ENCODE data around the gene OTOGL. TPM values are rescaled to one million over a fixed set of nuclear protein-coding genes. Genes with fewer than 3 reads are reported as not detected.

The OTOGL gene
- total RNA-seq, 3 donors from 2014 or later, result not detected

GRCh38 chr12:80156306-80156705 lies 57.0 kb downstream of the OTOGL start:
- peaks cover 4% of the 10 kb centered on the region for H3K27me3 Mint-ChIP-seq (ENCODE audit: low read depth)
- ATAC-seq (no peak), DNase-seq (no peak)
- no peak overlapping the region for H3K4me3 Mint-ChIP-seq
- H3K9me3 Mint-ChIP-seq, result no peaks in the 10 kb centered on the region
- no peaks in the 10 kb centered on the region for H3K4me1 Mint-ChIP-seq (ENCODE audit: low read depth)
- H3K36me3 Mint-ChIP-seq (ENCODE audit: insufficient read depth), result no peaks in the 10 kb centered on the region

DNA sequence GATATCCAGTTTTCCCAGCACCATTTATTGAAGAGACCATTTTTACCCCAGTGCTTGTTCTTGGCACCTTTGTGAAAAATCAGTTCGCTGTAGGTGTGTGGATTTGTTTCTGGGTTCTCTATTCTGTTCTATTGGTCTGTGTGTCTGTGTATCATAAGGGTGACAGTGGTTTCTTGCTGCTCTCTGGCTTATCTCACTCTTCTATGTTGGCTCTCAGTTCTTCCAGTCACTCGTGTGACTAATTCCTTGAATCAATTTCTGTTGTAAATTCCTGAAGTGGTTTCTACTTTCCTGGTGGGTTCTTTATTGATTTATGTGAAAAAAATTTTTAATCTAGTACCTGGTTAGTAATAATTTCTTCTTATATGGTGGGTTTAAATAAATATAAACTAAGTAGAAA lies 58.3 kb downstream of the OTOGL start:
- ATAC-seq (no peak), DNase-seq (no peak)
- Mint-ChIP-seq H3K4me3 (no peak overlapping the region), H3K9me3 (no peaks in the 10 kb centered on the region), H3K27me3 (ENCODE audit: low read depth) (peaks cover 4% of the 10 kb centered on the region), H3K36me3 (ENCODE audit: insufficient read depth) (no peaks in the 10 kb centered on the region), H3K4me1 (ENCODE audit: low read depth) (no peaks in the 10 kb centered on the region)

- no peaks in the 10 kb centered on the region for H3K36me3 Mint-ChIP-seq (ENCODE audit: insufficient read depth)
- no peaks in the 10 kb centered on the region for H3K9me3 Mint-ChIP-seq
- no peak overlapping the region for H3K4me3 Mint-ChIP-seq
- H3K27me3 Mint-ChIP-seq (ENCODE audit: low read depth), result peaks cover 4% of the 10 kb centered on the region
- no peak for ATAC-seq
- no peak for DNase-seq
- no peaks in the 10 kb centered on the region for H3K4me1 Mint-ChIP-seq (ENCODE audit: low read depth)
Observed at GRCh38 chr12:80161612-80162011, 62.3 kb downstream of the OTOGL start.

- DNase-seq, result no peak
- peaks cover 6% of the 10 kb centered on the region for H3K27me3 Mint-ChIP-seq (ENCODE audit: low read depth)
- H3K4me3 Mint-ChIP-seq, result no peak overlapping the region
- H3K4me1 Mint-ChIP-seq (ENCODE audit: low read depth), result no peaks in the 10 kb centered on the region
- no peaks in the 10 kb centered on the region for H3K36me3 Mint-ChIP-seq (ENCODE audit: insufficient read depth)
- no peaks in the 10 kb centered on the region for H3K9me3 Mint-ChIP-seq
- ATAC-seq, result no peak
Observed at GRCh38 chr12:80162177-80162576, 62.8 kb downstream of the OTOGL start.

DNA sequence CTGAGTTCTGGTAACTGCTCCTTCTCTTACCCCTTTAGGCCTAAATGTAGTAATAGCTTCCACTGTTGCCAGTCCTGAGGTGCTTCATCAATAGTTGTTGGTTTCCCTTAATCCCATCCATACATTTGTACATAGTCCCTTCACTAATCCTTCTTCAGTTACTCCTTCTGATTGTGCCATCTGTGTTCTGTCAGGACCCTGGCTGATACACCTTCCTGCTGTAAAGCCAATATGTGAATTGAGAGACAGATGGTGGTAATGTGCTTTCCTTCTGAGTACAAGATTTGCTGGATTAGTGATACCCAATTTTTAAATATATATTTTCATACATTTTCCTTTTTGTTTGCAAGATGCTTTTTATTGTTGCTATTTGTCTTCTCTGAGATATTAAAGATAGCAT lies 66.4 kb downstream of the OTOGL start:
- no peaks in the 10 kb centered on the region for H3K9me3 Mint-ChIP-seq
- H3K36me3 Mint-ChIP-seq (ENCODE audit: insufficient read depth), result no peaks in the 10 kb centered on the region
- ATAC-seq, result no peak
- no peak for DNase-seq
- peaks cover 3% of the 10 kb centered on the region for H3K27me3 Mint-ChIP-seq (ENCODE audit: low read depth)
- peaks cover 1% of the 10 kb centered on the region for H3K4me1 Mint-ChIP-seq (ENCODE audit: low read depth)
- no peak overlapping the region for H3K4me3 Mint-ChIP-seq

DNA sequence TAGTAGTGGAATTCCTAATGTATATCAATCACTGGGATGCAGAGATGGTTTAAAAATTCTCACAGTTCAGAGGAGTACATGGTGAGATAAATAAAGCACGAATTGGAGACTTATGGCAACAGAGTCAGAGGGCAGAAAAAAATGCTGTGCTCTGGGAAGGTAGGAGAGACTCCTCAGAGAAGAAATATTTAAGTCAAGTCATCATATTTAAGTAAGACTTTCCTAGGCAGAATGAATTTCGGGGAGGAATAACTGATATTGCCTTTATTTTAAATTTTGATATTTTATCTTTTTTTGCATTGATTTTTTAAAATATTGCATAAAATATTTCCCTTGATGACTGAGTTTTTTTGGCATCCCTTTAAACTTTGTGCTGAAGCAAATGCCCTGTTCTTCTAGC lies 67.4 kb downstream of the OTOGL start:
- DNase-seq (no peak), ATAC-seq (no peak)
- Mint-ChIP-seq H3K36me3 (ENCODE audit: insufficient read depth) (no peaks in the 10 kb centered on the region), H3K4me3 (no peak overlapping the region), H3K27me3 (ENCODE audit: low read depth) (peaks cover 3% of the 10 kb centered on the region), H3K9me3 (no peaks in the 10 kb centered on the region), H3K4me1 (ENCODE audit: low read depth) (peaks cover 1% of the 10 kb centered on the region)

GRCh38 chr12:80168936-80169335 lies 69.6 kb downstream of the OTOGL start:
- H3K4me1 Mint-ChIP-seq (ENCODE audit: low read depth), result peaks cover 1% of the 10 kb centered on the region
- no peaks in the 10 kb centered on the region for H3K9me3 Mint-ChIP-seq
- H3K27me3 Mint-ChIP-seq (ENCODE audit: low read depth), result peaks cover 3% of the 10 kb centered on the region
- no peak for DNase-seq
- no peak overlapping the region for H3K4me3 Mint-ChIP-seq
- no peak for ATAC-seq
- H3K36me3 Mint-ChIP-seq (ENCODE audit: insufficient read depth), result no peaks in the 10 kb centered on the region

DNA sequence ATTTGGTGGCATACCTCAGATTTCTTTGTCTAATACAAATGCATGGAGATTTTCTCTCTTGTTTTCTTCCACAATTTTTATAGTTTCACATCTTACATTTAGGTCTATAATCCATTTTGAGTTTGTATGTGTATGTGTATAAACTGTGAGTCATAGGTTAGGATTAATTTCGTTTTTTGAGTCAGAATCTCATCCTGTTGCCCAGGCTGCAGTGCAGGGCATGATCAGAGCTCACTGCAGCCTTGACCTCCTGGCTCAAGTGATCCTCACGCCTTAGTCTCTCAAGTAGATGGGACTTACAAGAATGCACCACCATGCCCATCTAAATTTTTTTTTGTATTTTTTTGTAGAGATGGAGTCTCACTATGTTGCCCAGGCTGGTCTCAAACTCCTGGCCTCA lies 71.6 kb downstream of the OTOGL start:
- ATAC-seq (no peak), DNase-seq (no peak)
- Mint-ChIP-seq H3K4me3 (no peak overlapping the region), H3K4me1 (ENCODE audit: low read depth) (peaks cover 1% of the 10 kb centered on the region), H3K9me3 (no peaks in the 10 kb centered on the region), H3K27me3 (ENCODE audit: low read depth) (peaks cover 3% of the 10 kb centered on the region), H3K36me3 (ENCODE audit: insufficient read depth) (no peaks in the 10 kb centered on the region)

DNA sequence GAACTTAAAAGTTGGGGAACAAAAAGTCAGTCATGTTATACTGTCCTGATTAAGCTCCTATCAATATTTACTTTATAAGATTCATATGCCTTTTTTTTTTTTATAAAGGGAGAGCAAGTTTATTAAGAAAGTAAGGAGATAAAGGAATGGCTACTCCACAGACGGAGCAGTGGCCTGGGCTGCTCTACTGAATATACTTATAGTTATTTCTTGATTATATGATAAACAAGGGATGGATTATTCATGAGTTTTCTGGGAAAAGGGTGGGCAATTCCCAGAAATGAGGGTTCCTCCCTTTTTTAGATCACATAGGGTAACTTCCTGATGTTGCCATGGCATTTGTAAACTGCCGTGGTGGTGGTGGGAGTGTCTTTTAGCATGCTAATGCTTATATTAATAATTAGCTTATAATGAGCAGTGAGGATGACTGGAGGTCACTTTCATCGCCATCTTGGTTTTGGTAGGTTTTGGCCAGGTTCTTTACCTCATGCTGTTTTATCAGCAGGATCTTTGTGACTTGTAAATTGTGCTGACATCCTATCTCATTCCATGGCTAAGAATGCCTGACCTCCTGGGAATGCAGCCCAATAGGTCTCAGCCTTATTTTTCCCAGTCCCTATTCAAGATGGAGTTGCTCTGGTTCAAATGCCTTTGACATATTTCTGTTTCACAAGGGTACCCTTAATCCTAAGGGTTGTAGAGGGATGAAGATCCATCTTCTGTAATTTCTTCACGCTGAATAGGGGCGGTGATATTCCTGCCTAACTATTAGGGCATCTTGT lies 73.9 kb downstream of the OTOGL start:
- ATAC-seq, result no peak
- H3K4me3 Mint-ChIP-seq, result no peak overlapping the region
- no peaks in the 10 kb centered on the region for H3K27me3 Mint-ChIP-seq (ENCODE audit: low read depth)
- no peaks in the 10 kb centered on the region for H3K9me3 Mint-ChIP-seq
- no peaks in the 10 kb centered on the region for H3K36me3 Mint-ChIP-seq (ENCODE audit: insufficient read depth)
- no peak for DNase-seq
- no peaks in the 10 kb centered on the region for H3K4me1 Mint-ChIP-seq (ENCODE audit: low read depth)

GRCh38 chr12:80175307-80175930 lies 76.1 kb downstream of the OTOGL start:
- no peaks in the 10 kb centered on the region for H3K36me3 Mint-ChIP-seq (ENCODE audit: insufficient read depth)
- H3K27me3 Mint-ChIP-seq (ENCODE audit: low read depth), result no peaks in the 10 kb centered on the region
- no peaks in the 10 kb centered on the region for H3K9me3 Mint-ChIP-seq
- DNase-seq (no peak), ATAC-seq (peak in 1 of 2 donors; percentile 34)
- H3K4me1 Mint-ChIP-seq (ENCODE audit: low read depth), result peaks cover 2% of the 10 kb centered on the region
- H3K4me3 Mint-ChIP-seq, result no peak overlapping the region

- Mint-ChIP-seq H3K4me3 (no peak overlapping the region), H3K9me3 (no peaks in the 10 kb centered on the region), H3K4me1 (ENCODE audit: low read depth) (peaks cover 2% of the 10 kb centered on the region), H3K27me3 (ENCODE audit: low read depth) (no peaks in the 10 kb centered on the region), H3K36me3 (ENCODE audit: insufficient read depth) (no peaks in the 10 kb centered on the region)
- DNase-seq, result no peak
- no peak for ATAC-seq
Observed at GRCh38 chr12:80176706-80177105, 77.4 kb downstream of the OTOGL start.

GRCh38 chr12:80178846-80179245 lies 79.5 kb downstream of the OTOGL start:
- ATAC-seq, result peak in 1 of 2 donors; percentile 32
- H3K4me3 Mint-ChIP-seq, result no peak overlapping the region

DNA sequence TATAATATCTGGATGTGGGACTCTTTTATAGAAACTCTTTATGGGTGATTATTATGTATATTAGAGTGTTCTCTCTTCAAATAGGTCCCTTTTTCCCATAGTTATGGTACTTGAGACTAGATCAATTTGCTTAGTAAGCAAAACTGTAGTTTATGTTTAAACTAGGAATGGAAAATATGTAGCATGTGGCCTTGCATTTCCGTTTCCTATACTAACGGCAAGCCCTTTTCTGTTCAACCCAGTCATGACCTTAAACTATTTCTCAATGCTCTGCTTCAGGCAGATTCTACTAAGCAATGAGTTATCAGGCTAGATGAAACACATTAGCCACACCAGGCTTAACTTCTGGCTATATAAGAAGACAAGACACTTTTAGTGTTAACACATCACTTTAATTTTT lies 84.6 kb downstream of the OTOGL start:
- Mint-ChIP-seq H3K4me1 (ENCODE audit: low read depth) (no peaks in the 10 kb centered on the region), H3K27me3 (ENCODE audit: low read depth) (peaks cover 2% of the 10 kb centered on the region), H3K9me3 (no peaks in the 10 kb centered on the region), H3K36me3 (ENCODE audit: insufficient read depth) (no peaks in the 10 kb centered on the region), H3K4me3 (no peak overlapping the region)
- DNase-seq (no peak), ATAC-seq (no peak)

More at GRCh38 chr12:80178846-80179245, 79.5 kb downstream of the OTOGL start:
- H3K4me1 Mint-ChIP-seq (ENCODE audit: low read depth), result peaks cover 2% of the 10 kb centered on the region
- no peaks in the 10 kb centered on the region for H3K9me3 Mint-ChIP-seq
- H3K27me3 Mint-ChIP-seq (ENCODE audit: low read depth), result no peaks in the 10 kb centered on the region
- DNase-seq, result no peak
- H3K36me3 Mint-ChIP-seq (ENCODE audit: insufficient read depth), result no peaks in the 10 kb centered on the region

- DNase-seq (no peak), ATAC-seq (no peak)
- Mint-ChIP-seq H3K4me3 (no peak overlapping the region), H3K27me3 (ENCODE audit: low read depth) (peaks cover 2% of the 10 kb centered on the region), H3K36me3 (ENCODE audit: insufficient read depth) (no peaks in the 10 kb centered on the region), H3K4me1 (ENCODE audit: low read depth) (no peaks in the 10 kb centered on the region), H3K9me3 (no peaks in the 10 kb centered on the region)
Observed at GRCh38 chr12:80184926-80185325, 85.6 kb downstream of the OTOGL start.

- DNase-seq, result no peak
- H3K4me1 Mint-ChIP-seq (ENCODE audit: low read depth), result no peaks in the 10 kb centered on the region
- H3K36me3 Mint-ChIP-seq (ENCODE audit: insufficient read depth), result no peaks in the 10 kb centered on the region
- no peaks in the 10 kb centered on the region for H3K9me3 Mint-ChIP-seq
- no peak for ATAC-seq
- H3K27me3 Mint-ChIP-seq (ENCODE audit: low read depth), result peaks cover 4% of the 10 kb centered on the region
- no peak overlapping the region for H3K4me3 Mint-ChIP-seq
Observed at GRCh38 chr12:80186727-80187217, 87.4 kb downstream of the OTOGL start.

Measured in activated T-cell treated with anti-CD3 and anti-CD28 coated beads, Interleukin-2, amount 50 U/mL, for 4 hours (primary cell).